IPS-NIHi7 (cell line): ENCODE data around the gene TPT1.

Experiments used
- DNase-seq: peaks from one replicate; pipeline ENCODE4 v3.0.0; 2012; ENCODE audit warnings: mixed read lengths; ENCODE audit errors: extremely low spot score

TPT1 gene

DNA sequence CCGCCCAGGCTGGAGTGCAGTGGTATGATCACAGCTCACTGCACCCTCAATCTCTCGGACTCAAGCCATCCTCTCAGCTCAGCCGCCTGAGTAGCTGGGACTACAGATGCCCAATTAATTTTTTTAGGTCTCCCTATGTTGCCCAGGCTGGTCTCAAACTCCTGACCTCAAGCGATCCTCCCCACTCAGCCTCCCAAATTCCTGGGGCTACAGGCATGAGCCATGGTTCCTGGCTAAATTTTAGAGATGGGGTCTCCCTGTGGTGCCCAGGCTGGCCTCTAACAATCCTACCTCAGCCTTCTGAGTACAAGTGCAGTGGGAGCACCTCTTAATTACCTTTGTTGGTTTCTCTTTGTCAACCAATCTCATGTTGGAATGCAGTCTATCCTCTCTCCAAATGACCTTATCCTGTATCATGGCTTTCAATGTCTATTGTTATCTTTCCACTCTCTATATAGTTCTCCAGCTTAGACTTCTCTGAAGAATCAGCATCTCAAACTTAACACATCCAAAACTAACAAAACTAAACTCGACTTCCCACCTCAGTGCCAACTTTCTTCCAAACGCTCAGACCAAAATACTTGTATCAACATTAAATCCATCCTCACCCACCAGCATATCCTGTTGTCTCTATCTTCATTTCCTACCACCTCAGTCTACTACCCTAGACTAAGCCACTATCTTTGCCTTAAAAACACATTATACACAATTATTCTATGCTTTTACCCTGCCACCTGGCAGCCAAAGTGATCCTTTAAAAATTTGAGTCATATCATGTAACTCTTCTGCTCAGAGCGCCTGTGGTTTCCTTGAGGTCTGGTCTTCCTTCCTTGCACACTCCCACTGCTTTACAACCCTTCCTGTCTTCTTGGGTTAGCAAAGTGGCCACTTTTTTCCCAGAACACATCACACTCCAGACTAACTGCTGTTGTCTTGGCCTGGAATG, 6.7 kb downstream of the TPT1 start:
- DNase-seq = no peak

DNA sequence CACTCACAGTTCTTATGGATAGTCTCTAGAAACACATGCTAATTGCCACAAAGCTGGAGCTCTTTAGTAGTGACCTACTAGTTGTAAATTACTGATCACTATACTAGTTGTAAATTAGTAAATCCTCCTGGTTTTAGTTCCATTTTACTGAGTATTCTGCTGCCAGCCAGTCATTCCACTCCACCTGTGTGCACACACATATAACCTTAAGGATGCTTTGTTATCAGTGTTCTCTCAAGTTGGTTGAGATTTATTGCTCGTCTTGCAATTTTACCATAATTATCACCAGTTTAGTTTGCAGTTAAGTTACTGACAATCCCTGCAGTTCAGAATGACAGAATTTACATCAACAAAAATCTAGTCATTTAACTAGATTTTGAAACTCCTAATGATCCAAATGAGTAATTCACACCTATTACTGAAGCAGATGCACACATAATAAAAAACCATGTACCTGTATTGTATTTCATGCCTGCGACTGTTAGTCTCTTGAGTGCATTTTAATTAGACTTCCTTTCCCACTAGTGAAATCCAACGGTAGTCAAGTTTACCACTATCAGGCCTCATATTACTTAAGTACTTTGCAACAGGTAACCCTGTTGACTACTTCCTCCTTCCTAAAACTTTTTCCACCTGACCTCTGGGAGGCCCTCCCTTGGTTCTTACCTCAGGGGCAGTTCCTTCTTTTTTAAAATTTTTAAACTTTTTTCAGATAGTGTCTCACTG, 7.6 kb downstream of the TPT1 start:
- no peak for DNase-seq

DNA sequence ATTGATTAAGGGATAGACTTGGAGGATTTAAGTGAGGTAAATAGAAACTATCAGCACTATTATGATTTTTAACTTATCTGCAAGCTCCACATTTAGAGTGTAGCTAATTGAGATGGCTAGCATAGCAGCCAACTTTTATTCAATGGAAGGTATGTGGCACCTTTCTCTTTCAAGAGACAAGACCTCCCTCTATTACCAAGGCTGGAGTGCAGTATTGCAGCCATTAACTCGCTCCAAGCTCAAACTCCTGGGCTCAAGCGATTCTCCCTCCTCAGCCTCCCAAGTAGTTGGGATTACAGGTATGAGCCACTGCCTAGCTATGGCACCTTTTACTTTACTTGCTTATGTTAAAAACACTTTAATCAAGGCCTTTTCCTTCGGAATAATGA, 8.2 kb downstream of the TPT1 start:
- no peak for DNase-seq

DNA sequence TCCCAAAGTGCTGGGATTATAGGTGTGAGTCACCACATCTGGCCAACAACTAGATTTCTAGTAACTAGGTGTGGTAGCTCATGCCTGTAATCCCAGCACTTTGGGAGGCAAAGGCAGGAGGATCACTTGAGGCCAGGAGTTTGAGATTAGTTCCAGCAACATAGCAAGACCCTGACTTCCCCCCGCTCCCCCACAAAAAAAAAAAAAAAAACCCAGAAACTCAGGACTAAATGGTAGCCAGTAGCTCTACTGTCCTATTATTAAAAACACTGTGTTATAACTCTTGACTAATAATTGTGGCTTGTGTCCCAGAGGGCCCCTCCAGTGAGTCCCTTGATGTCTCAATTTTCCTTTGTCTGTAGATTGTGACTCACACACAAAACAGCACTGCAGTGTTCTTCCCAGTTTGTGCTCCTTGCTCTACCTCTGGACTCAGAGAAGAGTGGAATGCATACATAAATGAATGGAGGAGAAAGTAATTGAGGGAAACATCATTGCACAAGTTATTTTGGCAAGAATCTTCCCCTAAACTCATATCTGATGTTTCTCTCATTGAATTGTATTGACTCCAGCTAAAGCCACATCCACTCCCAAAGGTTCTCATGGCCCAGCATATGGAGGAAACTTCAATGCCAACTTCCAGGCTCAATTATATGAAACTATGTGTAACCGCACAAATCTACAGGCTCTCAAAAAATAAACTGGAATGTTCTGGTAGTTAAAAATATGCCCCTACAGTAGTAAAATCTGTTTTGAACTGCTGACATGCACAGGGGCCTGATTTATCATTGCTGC, 8.8 kb downstream of the TPT1 start:
- no peak for DNase-seq

DNA sequence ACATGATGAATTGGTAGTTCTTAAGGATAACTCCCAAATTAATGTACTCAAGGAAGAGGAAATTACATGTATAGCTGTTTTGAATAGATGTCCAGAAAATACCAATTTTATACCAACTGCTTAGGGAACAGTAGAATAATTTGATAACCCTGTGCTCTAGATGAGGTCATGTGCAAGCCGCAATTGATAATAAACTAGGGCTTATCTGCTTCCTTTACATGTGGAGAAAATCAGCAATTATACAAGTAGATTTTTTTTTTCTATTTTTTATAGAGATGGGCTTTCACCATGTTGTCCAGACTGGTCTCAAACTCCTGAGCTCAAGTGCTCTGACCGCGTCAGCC, 9.3 kb downstream of the TPT1 start:
- DNase-seq = no peak

DNA sequence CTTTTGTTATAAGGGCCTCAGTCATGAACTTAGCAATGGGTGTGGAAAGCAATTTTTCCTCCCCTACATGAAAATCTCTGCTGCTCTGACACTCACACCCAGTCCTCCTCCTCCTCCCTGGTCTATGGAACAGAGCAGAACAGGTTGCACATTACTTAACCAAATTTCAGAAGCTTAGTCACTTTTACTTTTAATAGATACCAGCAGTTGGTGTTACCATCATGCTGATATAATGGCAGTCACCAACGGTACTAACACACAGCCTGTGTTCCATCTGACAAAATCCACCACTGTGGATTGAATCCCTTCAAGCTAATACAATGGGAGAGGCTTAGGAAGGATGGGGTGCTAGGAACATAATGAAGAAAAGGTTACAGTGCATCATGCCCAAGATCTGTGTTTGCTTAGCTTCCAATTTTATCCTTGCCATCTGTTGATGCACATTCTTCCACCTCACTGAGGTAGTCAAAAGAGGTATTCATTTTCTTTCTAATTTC, 9.8 kb downstream of the TPT1 start:
- DNase-seq = no peak

DNA sequence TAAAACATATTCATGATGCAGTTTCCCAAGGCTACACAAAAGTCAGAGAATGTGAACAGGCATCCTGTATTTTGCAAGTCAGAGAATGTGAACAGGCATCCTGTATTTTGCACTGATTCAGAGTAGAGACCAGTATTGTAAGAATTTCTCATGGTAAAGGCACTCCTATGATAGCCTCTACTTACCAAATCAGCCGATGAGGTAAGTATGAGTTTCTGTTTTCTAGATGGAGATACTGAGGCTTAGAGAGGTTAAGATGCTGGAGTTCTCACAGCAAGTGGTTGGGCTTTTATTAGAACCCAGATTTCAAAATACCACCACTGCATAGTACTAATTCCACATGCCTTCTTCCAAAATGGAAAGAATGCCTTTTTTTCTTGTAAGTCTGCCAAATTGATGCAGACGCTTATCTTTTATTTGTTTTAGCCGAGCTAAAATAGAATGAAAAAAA, 12.3 kb downstream of the TPT1 start:
- DNase-seq = no peak

DNA sequence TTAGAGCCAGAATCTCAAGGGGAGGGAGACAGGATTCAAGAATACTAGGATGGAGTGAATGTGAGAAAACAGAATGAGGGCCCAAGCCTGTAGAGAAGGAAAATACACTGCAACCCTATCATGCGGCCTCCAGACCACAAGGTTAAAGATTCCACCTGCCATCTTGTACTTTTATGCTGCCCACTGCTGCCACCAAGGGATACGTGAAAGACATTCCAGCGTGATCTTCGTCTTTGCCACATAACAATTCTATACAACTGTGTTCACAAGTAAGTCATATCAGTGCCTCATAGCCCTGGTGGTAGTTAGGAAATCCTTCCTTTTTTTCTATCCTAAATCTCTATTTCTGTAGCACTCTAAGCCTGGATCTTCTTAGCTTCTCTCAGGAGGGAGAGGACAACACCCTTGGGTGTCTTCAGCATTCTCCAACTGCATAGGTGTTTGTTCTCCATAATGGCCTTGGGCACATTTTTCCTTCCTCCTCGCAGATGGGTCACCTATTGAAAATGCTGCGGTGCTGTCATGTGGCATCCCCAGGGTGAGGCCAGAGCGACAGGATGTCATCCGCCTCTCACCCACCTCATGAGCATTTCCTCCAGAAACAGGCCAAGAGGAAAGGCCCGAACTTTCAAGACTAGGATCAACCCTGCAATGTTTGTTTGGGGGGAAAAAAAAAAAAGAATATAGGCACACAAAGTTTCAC, 13.6 kb downstream of the TPT1 start:
- no peak for DNase-seq

DNA sequence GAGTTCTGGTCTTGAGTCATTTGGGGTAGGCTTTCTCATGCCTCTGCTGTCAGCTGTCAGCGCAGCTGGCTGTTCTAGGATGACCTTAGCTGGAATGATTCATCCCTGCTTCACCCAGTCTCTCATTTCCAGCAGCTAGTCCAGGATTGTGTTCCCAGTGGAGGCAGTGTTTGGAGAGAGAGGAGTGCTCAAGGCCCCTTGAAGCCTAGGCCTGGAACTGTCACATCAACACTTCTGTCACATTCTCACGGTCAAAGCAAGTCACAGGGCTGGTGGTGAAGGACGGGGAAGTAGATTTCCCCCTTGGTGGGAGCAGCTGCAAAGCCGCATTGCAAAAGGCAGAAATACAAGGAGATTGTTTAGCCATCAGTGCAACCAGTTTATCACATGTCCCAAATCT, 15.2 kb downstream of the TPT1 start:
- DNase-seq = no peak

DNA sequence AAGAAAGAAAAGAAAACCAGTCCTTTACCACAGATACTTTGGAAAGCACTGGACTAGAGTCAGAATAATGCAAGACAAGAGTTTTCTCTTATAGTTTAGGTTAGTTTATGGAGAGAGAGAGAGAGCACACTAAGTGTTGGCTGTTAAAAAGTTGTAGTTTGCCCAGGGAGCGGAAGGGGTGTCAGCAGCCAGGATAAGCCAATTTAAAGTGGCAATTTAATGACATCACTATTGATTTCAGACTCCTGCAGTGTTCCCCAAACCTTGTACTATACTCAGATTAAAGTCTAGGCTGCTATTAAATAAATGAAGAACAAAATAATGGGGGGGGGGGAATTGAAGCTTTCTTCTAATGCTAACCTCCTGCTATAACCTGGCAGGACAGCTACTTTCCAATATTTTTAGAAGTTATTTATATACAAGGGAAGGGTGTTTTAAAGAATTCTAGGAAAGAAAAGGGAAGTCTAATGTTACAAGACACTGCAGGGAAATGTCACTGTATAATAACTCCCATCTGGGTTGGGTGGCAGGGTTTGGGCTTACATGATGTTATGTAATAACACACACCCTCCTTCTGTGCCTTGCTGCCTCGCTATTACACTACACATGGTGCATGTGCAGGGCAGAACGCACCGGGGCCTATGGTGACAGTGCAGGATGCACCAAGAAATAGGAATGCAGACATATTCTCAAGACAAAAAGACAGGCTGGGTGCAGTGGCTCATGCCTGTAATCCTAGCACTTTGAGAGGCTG, 19.9 kb downstream of the TPT1 start:
- DNase-seq = no peak

DNA sequence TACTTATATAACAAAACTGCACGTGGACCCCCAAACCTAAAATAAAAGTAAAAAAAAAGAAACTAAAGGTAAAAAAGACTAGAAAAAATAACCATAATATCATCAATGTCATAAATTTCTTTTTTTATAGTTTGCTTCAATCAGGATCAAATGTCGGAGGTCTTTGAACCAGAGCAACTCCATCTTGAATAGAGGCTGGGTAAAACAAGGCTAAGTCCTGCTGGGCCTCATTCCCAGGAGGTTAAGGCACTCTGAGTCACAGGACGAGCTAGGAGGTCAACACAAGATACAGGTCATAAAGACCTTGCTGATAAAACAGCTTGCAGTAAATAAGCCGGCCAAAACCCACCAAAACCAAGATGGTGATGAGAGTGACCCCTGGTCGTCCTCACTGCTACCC, 24.0 kb downstream of the TPT1 start:
- DNase-seq = no peak

DNA sequence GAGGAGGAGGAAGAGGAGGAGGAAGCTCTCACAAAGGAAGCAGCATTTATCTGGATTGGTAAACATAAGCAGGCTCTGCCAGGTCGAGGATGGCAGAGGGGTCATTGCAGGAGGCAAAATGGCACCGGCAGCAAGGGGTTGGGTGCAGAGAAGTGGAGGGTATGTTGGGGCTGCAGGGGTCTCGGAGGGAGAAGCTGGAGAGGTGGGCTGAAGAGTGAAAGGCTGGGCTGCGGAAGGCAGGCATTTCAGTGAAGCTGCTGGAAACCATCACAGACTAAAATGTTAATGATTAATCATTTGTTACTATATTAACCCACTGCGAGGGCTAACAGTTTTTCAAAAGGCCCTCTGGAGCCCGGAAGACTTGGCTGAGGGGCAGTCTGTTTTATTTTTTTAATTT, 24.6 kb downstream of the TPT1 start:
- no peak for DNase-seq

DNA sequence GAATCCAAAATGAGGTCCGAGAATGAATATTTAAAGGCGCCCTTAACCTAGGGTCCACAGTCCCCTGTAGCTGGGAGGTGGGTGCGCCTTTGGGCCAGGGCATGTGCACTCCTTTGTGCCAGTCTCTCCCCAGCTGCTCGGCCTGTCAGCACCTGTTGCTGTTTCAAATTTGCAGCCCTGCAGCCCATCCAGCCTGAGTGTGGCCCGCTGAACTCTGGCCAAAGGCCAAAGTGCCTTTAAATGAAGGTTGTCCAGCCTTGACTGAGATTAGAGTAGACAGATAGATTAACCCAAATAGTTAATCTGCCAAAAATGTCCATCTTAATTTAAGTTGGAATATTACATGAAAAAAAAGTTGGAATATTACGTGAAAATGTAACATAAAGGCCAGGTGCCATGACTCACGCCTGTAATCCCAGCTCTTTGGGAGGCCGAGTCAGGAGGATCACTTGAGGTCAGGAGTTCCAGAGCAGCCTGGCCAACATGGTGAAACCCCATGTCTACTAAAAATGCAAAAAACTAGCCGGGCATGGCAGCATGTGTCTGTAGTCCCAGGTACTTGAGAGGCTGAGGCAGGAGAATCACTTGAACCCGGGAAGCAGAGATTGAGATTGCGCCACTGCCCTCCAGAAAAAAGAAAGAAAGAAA, 25.3 kb downstream of the TPT1 start:
- no peak for DNase-seq

DNA sequence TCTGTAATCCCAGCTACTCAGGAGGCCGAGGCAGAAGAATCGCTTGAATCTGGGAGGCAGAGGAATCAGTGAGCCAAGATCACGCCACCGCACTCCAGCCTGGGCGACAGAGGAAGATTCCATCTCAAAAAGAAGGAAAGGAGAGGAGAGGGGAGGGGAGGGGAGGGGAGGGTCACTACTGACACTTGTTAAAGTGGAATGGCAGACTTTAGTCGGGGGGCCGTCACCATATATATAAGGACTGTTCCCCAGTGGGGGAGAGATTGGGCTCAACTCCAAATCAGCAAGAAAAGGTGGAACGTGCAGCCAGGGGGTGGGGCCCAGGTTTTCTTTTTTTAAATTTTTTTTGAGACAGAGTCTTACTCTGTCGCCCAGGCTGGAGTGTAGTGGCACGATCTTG, 26.2 kb downstream of the TPT1 start:
- DNase-seq = no peak

DNA sequence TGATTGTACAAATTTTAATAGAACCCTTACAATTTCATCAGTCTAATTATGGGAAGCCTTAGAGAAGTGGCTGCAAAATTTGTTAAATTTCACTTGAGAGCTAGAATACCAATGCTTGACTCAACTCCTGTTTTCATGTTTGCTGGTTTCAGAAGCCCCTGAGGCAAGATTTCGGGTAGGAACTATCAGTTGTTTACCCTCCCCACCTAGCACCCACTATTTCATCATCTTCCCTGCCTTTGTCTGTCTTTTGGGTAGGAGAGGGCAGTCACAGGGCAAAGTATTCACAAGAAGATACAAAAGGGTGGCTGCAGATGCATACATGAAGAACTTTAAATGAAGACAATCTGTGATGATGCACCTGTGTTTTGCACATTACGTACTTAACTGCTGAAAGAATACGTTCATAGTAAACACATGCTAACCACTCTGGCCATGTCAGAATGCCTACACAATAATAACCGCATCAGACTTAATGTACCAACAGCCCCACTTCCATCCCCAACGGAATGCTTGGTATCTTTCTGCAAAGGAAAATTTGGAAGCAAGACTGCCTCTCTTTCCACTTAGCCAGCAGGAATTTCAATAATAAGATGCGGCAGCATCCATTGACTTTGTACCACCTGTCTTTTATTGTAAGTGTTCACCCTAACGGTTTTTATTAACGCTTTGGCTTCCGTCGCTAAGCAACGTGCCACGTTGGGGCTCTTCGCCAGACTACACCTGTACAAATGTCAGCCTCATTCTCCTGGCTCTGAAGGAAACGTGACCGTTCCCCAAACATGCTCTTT, 30.4 kb downstream of the TPT1 start:
- DNase-seq = no peak

DNA sequence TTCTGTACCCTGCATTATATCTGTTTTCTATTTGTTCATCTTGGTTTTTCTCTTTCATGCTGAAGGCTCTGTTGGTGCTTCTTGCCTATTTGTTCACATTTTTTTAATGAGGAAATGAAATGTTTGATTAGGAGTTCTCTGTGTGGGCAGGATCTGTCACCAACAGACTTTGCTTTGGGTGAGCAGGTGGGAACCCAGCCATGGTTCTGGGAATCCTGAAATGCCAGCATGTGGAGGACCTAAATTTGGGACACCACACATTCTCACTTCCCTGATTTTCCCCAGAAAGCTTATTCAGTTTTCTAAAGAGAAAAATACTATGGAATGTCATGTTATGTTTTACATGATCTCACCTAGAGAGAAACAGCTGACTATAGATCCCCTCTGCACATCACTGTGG, 34.0 kb downstream of the TPT1 start:
- DNase-seq = no peak

DNA sequence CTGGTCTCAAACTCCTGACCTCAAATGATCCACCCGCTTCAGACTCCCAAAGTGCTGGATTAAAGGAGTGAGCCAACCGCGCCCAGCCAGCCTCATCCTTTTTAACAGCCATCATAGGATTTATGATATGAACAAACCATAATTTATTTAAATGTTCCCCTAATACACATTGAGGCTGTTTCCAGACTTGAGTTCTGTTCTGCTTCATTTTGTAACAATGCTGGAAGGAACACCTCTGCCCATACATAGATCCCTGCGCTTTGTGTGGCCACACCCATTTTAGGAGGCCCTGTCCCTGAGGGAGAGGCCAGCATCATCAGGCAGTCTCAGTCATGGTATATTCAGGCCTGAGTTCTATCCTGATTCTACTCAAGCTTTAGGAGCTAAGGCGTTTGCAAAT, 35.9 kb downstream of the TPT1 start:
- DNase-seq = no peak

DNA sequence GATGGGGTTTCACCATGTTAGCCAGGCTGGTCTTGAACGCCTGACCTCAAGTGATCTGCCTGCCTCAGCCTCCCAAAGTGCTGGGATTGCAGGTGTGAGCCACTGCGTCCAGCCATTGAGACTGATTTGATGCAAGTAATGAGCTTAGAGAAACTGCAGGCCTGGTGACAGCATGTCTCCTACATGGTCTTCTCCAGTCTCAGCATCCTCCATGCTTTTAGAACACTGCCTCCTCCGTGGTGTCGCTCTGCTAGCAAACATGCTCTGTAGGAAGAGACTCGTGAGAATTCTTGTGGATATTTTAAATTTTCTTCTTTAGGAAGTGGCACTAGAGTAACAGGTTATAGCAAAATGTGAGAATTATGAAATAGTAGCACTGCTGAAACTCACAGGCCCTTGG, 37.1 kb downstream of the TPT1 start:
- DNase-seq = no peak

DNA sequence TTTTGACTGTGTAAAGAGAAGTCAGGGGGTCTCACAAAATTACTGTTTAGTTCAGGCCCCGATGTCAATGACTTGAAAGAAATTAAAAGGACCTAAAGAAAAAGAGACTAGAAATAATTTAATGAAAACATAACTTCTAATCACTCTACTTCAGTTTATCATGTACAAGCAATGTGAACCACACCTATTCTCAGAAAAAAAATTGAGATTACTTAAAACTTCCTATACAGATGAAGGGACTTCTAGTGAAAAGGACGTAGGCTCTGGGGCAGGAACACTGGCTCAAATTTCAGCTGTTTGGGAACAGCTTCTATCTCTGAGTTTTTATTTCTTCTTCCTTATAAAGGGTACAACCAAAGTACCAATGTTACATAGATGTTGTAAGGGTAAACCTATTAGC, 38.0 kb downstream of the TPT1 start:
- no peak for DNase-seq

DNA sequence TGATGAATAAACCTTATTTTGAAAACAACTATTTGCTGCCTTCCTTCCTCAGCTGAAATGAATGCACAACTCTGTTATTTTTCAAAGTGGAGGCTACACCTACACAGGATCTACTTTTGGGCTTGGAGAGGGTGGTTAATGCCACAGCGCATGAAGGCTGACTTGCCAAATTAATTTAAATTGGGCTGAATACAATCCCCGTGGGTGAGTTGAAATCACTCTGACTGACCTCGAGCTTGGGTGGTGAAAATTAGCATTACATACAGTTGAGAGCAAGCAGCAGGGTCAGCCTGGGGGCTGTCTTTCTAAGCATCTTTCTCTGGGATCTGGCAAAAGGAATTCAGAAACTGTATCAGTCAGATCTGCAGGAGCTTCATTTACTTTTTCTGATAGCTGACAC, 38.5 kb downstream of the TPT1 start:
- DNase-seq = no peak
